ENCODE measurements around the gene CYP4F12.

CYP4F12 gene, protein sequence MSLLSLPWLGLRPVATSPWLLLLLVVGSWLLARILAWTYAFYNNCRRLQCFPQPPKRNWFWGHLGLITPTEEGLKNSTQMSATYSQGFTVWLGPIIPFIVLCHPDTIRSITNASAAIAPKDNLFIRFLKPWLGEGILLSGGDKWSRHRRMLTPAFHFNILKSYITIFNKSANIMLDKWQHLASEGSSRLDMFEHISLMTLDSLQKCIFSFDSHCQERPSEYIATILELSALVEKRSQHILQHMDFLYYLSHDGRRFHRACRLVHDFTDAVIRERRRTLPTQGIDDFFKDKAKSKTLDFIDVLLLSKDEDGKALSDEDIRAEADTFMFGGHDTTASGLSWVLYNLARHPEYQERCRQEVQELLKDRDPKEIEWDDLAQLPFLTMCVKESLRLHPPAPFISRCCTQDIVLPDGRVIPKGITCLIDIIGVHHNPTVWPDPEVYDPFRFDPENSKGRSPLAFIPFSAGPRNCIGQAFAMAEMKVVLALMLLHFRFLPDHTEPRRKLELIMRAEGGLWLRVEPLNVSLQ

DNA sequence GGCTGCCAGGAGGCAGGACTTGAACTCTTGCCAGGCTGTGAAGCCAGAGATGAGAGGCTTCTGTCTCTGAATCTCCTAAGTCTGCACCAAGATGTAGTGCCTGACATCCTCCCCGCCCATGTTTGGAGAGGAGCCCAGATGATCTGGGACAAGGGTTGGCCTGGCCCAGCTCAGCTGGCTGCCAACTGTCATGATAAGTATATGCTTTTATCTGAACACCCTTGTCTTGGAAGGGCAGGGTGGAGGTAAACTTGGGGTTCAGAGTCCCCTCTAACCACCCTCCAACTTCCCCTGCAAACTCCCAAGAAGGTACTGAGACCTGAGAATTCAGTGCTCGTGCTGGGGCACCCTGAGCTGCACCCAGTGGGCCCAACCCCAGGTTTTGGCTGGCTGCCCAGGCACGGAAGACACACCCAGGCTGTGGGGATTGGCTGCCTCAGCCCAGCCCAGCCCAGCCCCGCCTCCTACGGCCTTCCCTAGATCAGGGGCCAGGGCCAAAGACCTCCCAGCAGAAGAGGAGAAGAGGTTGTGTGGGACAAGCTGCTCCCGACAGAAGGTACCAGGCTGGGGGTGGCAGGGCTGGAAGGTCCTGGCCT is at the start of gene CYP4F12:
Gene CYP4F12 (plus strand): TSS at position 508 of the 596 bp plus-strand sequence. CDS start 443 bp downstream, outside the sequence.
- DNase-seq = peak; percentile 6 to 35

DNA sequence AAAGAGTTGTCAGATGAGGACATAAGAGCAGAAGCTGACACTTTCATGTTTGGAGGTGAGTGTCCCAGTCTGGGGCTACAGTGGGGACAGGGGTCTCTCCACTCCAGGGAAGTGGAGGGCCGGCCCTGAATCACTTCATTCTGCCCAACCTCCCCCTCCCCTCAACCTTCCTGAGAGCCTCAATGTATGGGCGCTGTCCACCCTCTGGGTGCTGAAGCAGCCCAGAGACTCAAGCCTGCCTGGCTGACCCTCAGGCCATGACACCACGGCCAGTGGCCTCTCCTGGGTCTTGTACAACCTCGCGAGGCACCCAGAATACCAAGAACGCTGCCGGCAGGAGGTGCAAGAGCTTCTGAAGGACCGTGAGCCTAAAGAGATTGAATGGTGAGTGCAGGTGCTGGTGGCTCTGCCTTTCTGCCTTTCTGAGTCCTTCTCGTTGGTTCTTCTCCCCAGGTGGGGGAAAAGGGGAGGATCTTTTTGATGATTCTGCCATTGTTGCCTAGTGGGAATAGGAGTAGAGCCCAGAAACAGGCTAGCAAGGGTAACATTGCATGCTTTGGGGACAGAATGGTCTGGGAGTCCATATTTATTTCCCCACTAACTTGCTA is 49.1 kb upstream of the CYP4F12 start:
- DNase-seq = no peak

DNA sequence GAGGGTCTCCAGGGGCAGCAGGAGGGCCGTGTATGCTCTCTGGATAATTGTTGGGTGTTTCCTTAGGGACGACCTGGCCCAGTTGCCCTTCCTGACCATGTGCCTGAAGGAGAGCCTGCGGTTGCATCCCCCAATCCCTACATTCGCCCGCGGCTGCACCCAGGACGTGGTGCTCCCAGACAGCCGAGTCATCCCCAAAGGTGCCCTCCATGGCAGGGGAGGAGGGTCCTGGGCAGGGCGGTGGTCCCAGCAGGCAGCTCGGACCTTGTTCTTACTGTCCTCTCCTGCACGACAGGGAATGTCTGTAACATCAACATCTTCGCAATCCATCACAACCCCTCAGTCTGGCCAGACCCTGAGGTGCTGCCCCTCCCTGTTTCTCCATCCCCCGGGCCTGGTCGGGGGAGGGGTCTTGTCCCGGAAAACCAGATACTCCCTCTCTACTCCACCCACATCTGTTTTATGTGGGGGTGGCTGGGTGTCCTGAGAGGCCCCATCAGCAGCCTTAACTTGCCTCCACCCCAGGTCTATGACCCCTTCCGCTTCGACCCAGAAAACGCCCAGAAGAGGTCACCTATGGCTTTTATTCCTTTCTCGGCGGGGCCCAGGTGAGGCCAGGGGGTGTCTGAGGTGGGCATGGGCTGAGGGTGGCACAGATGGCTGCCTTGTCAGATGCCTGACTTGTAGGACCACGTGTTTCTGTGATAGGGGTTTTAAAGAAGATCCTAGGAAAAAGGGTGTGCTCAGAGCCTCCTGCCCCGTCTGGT is 44.5 kb upstream of the CYP4F12 start:
- DNase-seq = no peak

DNA sequence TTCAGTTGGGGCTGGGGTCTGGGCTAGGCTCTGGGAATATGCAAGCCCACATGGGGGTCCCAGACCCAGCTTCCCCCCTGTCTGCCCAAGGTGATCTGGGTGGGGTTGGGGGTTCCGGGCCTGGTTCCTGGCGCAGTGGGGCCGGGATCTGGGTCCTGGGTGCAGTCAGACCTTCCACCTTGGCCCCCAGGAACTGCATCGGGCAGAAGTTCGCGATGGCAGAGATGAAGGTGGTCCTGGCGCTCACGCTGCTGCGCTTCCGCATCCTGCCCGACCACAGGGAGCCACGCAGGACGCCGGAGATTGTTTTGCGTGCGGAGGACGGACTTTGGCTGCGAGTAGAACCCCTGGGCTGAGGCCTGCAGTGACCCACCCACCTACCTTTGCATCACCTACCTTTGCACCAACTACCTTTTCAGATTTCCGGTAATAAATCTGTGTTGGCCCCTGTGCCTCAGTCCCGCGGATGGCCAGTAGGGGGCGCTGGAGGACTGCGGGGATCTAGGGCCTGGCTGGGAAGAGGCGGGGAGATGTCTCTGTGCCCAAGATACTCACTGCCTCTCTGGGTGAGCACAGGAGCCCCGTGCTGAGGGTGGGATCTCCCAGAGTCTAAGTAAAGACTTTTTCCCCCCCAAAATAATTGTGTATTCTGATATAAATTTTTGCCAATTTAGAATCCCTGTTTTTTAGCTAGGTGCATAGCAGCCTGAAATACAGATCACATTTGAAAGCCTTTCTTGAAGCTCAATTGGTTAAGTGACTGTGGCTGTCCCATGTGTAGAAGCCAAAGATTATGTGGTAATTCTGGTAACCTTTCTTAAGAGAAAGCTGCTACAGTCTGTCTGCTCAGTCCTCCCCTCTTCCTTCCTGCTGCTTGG is 43.6 kb upstream of the CYP4F12 start:
- peak; percentile 79 to 85 for DNase-seq

DNA sequence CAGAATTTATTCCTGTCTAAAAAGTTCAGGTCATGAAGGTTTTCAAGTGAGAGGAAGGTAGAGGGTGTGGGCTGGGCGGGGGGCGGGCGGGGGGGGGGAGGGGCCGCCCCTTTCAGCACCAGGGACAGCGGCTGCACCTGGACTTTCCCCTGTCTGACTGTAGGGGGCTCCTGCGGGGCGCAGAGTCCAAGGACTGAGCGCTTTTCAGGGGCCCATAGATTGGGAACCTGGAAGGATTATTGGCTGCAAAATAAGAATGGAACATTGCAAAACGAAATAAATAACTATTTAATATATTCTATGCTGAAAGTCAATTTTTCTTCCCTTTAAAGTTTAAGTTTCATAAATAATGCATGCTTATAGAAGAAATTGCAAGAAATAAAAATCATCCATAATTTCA is 41.1 kb upstream of the CYP4F12 start:
- DNase-seq = peak; percentile 13 to 22

DNA sequence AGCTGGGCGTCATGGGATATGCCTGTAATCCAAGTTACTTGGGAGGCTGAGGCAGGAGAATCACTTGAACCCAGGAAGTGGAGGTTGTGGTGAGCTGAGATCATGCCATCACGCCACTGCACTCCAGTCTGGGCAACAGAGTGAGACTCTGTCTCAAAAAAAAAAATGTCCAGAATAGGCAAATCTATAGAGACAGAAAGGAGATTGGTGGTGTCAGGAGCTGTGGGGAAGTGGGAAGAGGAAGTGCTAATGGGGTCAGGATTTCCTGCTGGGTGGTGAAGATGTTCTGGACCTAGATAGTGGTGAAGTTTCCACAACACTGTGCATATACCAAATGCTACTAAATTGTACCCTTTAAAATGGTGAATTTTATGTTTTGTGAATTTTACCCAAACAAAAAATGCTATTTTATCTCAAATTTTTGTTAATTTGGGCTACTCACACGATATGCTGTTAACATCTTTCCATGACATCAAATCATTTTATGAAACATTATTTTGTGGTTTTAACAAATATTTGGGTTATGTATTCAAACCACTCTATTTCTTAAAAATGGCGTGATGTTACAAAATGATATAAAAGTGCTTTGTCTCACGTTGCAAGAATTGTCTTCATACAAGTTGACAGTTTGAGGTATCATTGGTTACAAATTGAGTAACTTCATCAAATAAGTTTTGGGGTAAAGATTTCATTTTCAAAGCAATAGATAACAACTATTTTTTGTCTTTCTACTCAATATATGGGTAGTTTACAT is 39.6 kb upstream of the CYP4F12 start:
- DNase-seq = no peak

DNA sequence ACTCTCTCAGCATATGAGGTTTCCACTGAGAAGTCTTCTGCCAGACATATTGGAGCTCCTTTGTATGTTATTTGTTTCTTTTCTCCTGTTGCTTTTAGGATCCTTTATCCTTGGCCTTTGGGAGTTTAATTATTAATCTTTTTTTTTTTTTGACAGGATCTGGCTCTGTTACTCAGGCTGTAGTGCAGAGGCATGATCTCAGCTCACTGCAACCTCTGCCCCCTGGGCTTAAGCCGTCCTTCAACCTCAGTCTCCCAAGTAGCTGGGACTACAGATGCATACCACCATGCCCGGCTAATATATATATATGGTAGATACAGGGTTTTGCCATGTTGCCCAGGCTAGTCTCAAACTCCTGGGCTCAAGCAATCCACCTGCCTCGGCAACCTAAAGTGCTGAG is 38.8 kb upstream of the CYP4F12 start:
- no peak for DNase-seq

DNA sequence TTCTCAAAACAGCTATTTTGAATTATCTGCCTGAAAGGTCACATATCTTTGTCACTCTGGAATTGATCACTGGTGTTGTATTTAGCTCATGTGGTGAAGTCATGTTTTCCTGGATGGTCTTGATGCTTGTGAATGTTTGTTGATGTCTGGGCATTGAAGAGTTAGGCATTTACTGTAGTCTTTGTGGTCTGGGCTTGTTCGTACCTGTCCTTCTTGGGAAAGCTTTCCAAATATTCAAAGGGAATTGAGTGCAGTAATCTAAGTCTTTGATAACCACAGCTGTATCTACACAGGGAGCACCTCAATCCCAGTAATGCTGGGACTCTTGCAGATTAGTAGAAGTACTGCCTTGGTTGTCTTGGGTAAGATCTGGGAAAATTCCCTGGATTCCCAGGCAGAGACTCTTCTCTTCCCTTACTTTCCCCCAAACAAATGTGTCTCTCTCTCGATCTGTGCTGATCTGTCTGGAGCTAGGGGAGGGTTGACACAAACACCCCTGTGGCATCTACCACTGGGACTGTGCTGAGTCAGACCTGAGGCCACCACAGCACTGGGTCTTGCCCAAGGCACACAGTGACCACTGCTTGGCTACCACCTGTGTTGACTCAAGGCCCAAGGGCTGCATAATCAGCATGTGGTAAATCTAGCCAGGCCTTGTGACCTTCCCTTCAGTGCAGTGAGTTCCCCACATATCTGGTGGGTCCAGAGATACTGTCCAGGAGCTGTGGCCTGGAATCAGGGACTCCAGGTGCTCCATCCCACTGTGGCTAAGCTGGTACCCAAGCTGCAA is 37.7 kb upstream of the CYP4F12 start:
- DNase-seq = no peak

DNA sequence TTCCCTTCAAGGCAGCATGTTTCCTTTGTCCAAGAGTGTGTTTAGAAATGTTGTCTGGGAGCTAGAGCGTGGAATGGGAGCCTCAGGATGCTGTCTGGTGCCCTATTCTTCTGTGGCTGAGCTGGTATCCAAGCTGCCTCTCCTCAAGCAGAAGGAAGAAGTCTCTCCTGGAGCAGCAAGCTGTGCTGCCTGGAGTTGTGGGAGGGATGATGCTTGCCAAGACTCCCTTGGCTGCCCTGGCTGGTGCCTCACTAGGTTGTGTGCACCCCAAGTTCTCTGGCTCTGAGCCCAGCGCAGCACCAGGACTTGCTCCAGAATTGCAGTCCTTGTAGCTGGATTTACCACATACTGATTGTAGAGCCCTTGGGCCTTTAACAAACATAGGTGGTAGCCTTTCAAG is 36.9 kb upstream of the CYP4F12 start:
- DNase-seq = no peak

DNA sequence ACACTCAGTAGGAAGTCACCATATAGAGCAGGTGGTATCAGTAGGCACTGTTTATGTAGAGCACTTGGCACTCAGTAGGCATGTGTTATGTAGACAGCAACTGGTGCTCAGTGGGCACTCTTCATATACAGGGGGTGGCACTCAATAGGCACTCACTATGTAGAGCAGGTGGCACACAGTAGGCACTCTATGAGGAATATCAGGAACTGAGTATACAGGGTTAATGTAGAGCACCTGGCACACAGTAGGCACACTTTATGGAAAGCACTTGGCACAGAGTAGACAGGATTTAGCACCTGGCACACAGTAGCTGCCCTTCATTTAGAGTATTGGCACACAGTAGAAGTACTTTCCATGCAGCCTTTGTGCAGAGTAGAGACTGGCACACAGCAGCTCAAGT is 33.3 kb upstream of the CYP4F12 start:
- DNase-seq = no peak

DNA sequence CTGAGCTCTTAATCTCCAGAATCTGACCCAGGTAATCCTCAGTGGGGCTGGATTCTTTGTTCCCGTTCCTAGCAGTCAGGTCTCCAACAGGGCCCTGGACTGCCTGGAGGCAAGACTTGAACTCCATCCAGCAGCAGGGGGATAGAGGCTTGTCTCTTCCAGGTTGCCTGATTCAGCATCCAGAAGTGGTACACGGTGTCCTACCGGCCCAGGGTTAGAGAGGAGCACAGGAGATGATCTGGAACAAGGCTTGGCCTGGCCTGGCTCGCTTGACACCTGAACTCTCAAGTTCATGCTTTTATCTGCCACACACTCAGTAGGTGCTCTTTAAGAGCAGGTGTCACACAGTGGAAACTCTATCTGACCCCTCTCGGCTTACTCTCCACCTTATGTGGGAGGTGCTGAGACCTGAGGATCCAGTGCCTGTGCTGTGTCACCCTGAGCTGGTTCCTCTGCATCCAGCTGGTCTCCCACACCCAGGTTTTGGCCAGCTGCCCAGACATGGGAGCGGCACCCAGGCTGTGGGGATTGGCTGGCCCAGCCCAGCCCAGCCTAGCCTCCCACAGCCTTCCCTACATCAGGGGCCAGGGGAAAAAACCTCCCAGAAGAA is 32.5 kb upstream of the CYP4F12 start, which contains the start of gene CYP4F3:
Gene CYP4F3 (plus strand): TSS at position 604 of the 610 bp plus-strand sequence. CDS start 519 bp downstream, outside the sequence.
- peak in 1 of 2 donors; percentile 18 for DNase-seq

DNA sequence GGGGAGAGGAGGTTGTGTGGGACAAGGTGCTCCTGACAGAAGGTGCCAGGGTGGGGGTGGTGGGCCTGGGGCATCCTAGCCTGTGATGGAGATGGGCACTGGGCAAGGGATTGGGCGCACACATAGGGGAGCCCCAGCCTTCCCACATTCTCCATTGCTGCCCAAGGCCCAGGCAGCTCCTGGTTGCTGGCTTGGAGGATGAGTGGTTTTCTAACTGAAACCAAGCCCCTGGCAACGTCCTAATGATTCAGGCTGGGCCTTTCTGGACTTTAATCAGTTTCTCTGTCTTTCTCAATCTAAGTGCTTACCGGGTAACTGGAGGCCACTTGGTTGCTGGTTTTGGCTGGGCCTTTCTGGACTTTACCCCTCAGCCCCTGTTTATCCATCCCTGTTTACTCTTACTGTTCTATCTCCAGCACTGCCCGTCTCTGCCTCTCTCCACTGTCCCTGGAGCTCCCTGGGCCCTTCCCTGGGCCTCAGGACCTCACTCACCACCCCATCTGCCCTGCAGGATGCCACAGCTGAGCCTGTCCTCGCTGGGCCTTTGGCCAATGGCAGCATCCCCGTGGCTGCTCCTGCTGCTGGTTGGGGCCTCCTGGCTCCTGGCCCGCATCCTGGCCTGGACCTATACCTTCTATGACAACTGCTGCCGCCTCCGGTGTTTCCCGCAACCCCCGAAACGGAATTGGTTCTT is 31.8 kb upstream of the CYP4F12 start:
- DNase-seq = no peak

DNA sequence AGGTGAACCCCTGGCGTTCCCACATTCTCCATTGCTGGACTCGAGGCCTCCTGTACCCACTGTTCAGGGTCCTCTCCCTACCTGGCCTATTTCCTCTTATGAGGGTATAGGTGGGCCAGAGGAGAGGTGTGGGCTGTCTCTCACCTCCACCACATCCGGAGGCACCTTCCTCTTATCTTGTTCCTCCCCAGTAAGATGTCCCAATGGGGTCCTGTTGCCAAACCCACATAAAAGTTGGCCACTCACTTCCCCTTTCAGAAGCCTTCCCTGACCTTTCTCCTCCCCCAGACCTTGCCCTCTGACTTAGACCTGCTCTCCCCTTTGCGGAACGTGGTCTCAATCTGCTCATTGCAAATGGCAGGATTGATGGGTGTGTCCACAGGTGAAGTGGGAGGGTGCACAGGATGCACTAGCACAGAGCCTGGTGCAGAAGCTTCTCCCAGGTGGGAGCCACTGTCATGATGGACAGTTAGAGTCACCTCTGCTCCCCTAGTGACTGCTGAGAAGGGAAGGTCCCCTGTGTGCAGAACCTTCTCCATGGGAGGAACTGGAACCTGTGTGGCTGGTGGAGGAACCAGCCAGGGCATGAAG is 30.9 kb upstream of the CYP4F12 start:
- DNase-seq = peak in 1 of 2 donors; percentile 22

DNA sequence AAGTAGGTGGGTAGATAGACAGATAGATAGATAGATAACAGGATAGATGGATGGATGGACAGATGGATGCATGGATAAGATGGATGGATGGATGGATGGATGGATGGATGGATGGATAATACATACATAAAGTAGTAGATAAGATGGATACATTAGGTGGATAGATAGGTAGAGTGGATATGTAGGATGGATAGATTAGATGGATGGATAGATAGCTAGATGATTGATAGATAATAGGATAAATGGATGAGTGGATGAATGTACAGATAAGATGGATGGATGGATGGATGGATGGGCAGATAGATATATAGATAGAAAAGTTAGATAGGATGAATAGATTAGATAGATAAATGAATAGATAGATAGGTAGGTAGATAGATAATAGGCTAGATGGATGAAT is 30.1 kb upstream of the CYP4F12 start:
- no peak for DNase-seq

DNA sequence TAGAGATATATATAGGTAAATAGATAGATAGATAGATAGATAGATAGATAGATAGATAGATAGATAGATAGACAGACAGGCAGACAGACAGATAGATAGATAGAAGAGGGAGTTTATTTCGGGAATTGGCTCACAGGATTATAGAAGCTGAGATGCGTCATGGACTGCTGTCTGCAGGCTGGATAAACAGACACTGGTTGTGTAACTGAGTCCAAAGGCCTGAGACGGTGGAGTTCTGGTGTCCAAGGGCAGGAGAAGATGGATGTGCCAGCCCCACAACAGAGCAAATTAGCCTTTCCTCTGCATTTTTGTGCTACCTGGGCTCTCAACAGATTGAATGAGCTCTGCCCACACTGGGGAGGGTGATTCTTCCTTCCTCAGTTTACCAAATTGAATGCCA is 29.5 kb upstream of the CYP4F12 start:
- DNase-seq = no peak

DNA sequence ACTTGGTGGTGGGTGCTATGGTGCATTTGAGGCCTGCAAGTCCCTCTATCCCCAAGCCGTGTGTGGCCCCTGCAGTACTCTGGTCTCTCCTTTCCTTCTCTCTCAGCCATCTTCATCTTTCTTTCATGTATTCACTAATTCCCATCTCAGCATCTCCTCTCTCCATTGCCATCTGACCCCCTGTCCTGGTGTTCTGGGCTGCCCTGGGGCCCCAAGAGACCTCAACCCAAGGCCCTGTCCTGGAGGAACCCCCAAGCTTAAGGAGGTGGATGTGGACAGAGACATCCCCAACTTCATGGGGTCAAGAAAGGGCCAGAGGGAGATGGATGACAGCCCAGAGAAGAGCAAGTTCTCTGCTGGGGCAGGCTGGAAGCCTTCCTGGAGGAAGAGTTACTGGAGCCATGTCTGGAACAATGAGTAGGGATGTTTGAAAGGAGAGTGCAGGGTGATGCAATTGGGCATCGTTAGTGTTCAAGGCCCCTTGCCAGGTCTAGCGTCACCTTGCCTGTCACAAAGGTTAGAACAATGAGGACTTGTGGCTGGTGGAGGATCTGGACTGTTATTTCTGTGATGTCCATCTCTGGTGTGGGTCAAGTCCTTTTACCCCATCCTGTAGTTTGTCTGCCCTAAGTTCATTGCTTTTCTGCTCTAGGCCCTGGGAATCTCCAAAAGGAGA is 28.7 kb upstream of the CYP4F12 start:
- DNase-seq = no peak

DNA sequence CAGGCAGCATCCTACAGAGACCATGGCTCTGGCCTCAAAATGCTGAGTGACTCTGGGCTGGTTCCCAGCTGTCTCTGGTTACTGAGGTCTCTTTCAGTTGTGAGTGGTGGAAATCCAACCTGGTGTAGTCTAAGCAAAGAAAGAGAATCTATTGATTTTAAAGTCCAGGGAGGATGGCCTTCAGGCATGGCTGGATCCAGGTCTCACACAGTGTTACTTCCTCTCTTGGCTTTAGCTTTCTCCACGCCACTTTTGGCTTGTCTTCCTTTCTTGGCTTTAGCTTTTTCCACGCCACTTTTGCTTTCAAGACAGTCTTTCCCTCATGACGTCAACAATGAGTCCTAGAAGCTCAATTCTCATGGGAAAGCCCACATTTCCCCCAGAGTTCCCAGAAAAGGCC is 28.1 kb upstream of the CYP4F12 start:
- no peak for DNase-seq

DNA sequence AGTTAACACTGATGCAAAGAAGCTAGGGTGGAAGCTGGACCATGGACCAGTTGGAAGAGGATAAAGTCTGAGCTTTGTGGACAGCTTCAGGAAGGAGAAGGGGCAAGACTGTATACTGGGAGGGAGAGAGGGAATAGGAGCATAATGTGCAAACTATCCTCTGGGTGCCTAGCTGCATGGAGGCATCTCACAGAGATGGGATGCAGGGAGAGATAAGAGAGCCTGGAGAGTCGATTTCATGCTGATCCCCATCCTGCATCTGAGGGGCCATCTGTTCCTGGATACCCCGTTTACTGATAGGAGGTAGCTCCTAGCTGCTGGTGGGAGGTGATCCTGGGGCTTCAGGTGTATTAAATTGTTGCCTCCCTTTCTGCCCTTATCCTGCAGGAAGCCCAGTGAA is 23.4 kb upstream of the CYP4F12 start:
- DNase-seq = no peak

Measured in CD4-positive, alpha-beta T cell treated with Interleukin-1 beta for 1 hour (primary cell).